ENCODE results near the gene TREML2. TPM values are rescaled to one million over a fixed set of nuclear protein-coding genes. Genes with fewer than 3 reads are reported as not detected.

TREML2 gene
- total and polyA plus RNA-seq, 8 donors, result 0.08 to 0.37 (median 0.12) TPM; not detected in 5

DNA sequence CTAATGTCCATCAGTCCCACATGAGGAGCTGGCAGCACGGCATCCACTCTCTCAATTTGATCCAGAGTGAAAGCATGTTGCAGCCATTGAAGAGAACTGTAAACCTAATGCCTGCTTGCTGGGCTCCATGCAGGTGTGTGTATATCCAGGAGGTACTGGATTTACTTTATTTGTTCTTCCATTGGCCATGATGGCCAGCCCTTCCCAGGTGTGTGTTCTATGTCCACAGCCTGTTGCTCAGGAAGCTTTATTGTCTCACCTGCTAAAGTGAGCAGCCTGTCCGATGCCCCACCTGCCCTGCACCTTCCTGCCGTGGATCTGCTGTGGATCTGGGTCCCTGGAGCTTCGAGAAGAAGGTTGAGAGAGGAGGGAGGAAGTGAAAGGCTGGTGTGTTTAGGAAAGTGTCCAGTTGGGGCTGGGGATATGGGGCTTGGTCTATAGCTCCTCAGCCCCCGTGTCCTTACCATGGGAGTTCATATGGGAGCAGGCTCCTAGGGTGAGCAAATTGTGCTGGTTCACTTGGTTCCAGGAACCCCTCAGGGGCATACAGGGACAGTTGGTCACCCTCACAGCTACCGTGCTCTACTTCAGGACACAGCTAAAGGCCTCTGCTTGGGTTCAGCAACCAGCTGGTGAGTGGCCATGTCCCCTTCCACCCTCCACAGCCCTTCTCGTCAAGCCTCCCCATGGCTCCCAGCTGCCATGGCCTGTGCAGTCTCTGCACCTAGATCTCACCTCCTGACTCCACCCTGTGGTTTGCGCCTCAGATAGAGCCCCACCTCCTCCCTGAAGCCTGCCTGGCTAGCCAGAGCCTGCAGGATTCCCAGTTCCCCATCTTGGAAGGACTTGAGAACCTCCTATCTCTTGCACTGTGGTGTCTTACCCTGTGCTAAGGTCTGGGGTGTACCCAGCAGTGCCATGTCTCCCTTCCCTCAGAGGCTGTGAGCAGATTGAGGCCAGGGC lies 12.7 kb downstream of the TREML2 start:
- no peak for DNase-seq
- H3K4me3 ChIP-seq, result no peak overlapping the region
- WGBS, 5 donors, result 78 to 83% (median 80%) methylated on average over 7 to 8 of the region's 8 CpGs
- no peaks in the 10 kb centered on the region for H3K4me1 ChIP-seq
- peaks cover 0 to 13% (median 12%) of the 10 kb centered on the region in 4 donors for H3K9me3 ChIP-seq
- intact Hi-C loops (cut with DNase I; ENCODE audit: low total_unique reads), result no loop called here
- peaks cover 0 to 27% (median 0%) of the 10 kb centered on the region in 3 donors for H3K27me3 ChIP-seq
- H3K36me3 ChIP-seq, result no peaks in the 10 kb centered on the region
- no peak overlapping the region for H3K27ac ChIP-seq
- TF ChIP-seq, protein P1, sequence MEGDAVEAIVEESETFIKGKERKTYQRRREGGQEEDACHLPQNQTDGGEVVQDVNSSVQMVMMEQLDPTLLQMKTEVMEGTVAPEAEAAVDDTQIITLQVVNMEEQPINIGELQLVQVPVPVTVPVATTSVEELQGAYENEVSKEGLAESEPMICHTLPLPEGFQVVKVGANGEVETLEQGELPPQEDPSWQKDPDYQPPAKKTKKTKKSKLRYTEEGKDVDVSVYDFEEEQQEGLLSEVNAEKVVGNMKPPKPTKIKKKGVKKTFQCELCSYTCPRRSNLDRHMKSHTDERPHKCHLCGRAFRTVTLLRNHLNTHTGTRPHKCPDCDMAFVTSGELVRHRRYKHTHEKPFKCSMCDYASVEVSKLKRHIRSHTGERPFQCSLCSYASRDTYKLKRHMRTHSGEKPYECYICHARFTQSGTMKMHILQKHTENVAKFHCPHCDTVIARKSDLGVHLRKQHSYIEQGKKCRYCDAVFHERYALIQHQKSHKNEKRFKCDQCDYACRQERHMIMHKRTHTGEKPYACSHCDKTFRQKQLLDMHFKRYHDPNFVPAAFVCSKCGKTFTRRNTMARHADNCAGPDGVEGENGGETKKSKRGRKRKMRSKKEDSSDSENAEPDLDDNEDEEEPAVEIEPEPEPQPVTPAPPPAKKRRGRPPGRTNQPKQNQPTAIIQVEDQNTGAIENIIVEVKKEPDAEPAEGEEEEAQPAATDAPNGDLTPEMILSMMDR (IDR thresholded peaks at IDR 0.05), result no peak
- TF ChIP-seq POLR2AphosphoS5 (IDR thresholded peaks at IDR 0.05) (no peak), POLR2A (IDR thresholded peaks at IDR 0.05) (no peak), EP300 (IDR thresholded peaks at IDR 0.05) (no peak)

DNA sequence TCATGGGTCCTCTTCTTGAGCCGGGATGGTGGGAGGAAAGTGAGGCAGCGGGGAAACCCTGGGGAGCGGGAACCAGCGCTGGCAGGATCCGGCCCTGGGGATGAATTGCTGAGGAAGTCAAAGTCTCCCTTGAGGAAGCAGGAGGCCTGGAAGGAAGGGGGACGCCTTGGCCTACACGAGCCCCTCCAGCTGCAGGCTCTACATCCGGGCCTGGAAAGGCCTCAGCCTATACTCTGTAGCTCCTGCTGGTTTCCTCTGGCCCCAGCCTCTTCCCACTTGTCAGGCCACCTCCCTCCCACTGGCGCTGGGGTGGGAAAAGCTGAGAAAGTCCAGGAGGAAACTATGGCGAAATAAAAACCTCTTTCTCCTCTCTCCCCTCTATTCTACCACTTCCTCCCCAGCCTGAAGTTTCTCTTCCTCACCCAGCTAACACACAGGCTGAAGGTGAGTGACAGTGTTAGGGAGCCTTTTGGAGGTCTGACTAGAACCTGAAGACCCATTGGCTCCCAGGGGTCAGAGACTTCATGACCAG lies 14.9 kb downstream of the TREML2 start:
- WGBS, 5 donors, result 68 to 84% (median 74%) methylated on average over 10 of the region's 10 CpGs
- no peaks in the 10 kb centered on the region for H3K4me1 ChIP-seq
- no peak overlapping the region for H3K4me3 ChIP-seq
- H3K9me3 ChIP-seq, result peaks cover 0 to 13% (median 12%) of the 10 kb centered on the region in 4 donors
- H3K27me3 ChIP-seq, result peaks cover 0 to 6% (median 0%) of the 10 kb centered on the region in 3 donors
- H3K36me3 ChIP-seq, result no peaks in the 10 kb centered on the region
- intact Hi-C loops (cut with DNase I; ENCODE audit: low total_unique reads), result no loop called here
- no peak for DNase-seq
- no peak overlapping the region for H3K27ac ChIP-seq
- TF ChIP-seq, protein P1 (IDR thresholded peaks at IDR 0.05), result no peak
- TF ChIP-seq POLR2AphosphoS5 (IDR thresholded peaks at IDR 0.05) (no peak), POLR2A (IDR thresholded peaks at IDR 0.05) (no peak), EP300 (IDR thresholded peaks at IDR 0.05) (no peak)

DNA sequence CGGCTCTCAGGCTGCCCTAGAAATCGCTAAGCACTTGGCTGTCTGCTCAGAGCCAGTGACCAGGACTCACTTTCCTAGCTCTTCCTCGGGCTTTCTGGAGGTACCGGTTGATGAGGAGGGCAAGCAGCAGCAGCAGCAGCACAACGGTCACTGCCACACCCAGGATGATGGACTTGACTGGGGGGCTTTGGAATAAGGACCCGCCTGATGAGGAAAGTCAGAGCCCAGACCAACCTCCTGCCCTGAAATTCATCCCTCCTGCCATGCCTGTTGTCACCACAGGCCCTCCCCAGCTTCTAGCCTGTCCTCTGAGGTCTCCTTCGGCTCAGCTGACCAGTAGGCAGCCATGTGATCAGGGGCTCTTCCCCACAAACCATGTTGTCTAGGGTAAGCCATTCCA lies 16.2 kb downstream of the TREML2 start:
- Histone ChIP-seq H3K9me3 (peaks cover 0 to 7% (median 4%) of the 10 kb centered on the region in 4 donors), H3K27me3 (peaks cover 0 to 7% (median 0%) of the 10 kb centered on the region in 3 donors), H3K4me3 (no peak overlapping the region), H3K4me1 (no peaks in the 10 kb centered on the region), H3K36me3 (no peaks in the 10 kb centered on the region), H3K27ac (no peak overlapping the region)
- DNase-seq, result no peak
- intact Hi-C loops (cut with DNase I; ENCODE audit: low total_unique reads), result no loop called here
- 74 to 84% (median 81%) methylated on average over 7 of the region's 7 CpGs for WGBS, 5 donors
- TF ChIP-seq POLR2A (IDR thresholded peaks at IDR 0.05) (no peak), POLR2AphosphoS5 (IDR thresholded peaks at IDR 0.05) (no peak), EP300 (IDR thresholded peaks at IDR 0.05) (no peak)
- TF ChIP-seq, protein P1 (IDR thresholded peaks at IDR 0.05), result no peak

DNA sequence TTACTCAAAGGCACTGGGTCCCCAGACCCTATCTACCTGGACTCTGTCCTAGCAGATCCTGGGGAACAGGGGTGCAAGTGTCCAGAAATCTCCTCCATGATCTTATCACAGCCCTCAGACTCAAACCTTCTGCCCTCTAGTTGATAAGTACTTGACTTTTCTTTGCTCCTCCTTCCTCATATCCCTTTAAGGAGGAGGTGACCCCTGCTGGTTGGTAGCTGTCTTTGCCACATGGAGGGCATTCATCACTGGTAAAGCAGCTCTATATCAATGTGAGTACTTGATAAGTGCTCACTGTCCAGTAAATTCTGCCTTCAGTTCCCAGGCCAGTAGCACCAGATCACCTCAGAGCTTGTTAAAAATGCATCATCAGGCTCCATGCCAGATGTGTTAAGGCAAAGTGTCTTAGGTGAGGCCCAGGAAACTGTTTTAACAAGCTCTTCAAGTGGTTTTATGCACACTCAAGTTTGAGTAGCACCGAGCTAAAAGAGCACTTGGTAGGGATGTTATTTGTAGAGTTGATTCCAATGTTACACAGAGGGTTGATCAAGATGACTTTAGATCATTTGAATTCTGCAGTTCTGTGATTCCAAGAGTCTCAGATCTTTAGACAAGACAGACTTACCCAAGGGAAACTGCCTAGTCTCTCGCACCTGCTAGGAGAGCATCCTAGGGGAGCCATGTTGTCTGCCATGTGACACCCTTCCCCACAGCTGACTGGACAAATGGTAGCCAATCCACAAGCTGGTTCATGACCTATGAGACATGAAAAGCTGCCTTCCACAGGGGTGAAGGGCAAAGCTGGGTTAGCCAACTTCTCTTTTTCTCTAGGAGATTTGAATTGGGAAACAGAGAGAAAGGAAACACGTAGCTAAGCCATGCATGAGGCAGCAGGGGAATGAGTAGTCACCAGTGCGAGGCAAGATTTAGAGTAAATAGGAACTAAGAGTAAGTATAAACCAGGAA lies 18.6 kb downstream of the TREML2 start:
- intact Hi-C loops (cut with DNase I; ENCODE audit: low total_unique reads), result no loop called here
- Histone ChIP-seq H3K27ac (peak overlapping the region in 2 of 5 donors; percentile 70 to 72), H3K4me3 (no peak overlapping the region), H3K4me1 (no peaks in the 10 kb centered on the region), H3K27me3 (peaks cover 0 to 12% (median 0%) of the 10 kb centered on the region in 3 donors), H3K36me3 (no peaks in the 10 kb centered on the region), H3K9me3 (no peaks in the 10 kb centered on the region)
- TF ChIP-seq, protein P1 (IDR thresholded peaks at IDR 0.05), result peak in 5 of 7 experiments; percentile 25 to 49 (median 37)
- TF ChIP-seq POLR2A (IDR thresholded peaks at IDR 0.05), result no peak
- no peak for TF ChIP-seq POLR2AphosphoS5 (IDR thresholded peaks at IDR 0.05)
- TF ChIP-seq EP300 (IDR thresholded peaks at IDR 0.05), result no peak
- DNase-seq, result peak; percentile 49 to 76
- WGBS, 5 donors, result 64 to 77% (median 71%) methylated on average over 4 of the region's 4 CpGs

Measured in stomach (tissue), 9 donors.